GM19239 (cell line): ENCODE measurements around the gene SERPING1.

Experiments used
- DNase-seq: peaks from one replicate; pipeline ENCODE4 v3.0.0; 2011; ENCODE audit warnings: low spot score; ENCODE audit not compliant: insufficient read length
- FAIRE-seq: peaks from 2 replicates; lab custom pipeline; 2011; peaks lifted over from hg19 to GRCh38; lab: Jason Lieb, UNC

The SERPING1 gene

GRCh38 chr11:57596266-57596885, 1.1 kb upstream of the SERPING1 start:
- DNase-seq (no peak), FAIRE-seq (no peak)

- DNase-seq (no peak), FAIRE-seq (no peak)
These were observed 688 bp downstream of the SERPING1 start for GRCh38 chr11:57597916-57598830.

GRCh38 chr11:57598831-57599155, 1.3 kb downstream of the SERPING1 start:
- DNase-seq (no peak), FAIRE-seq (no peak)

- FAIRE-seq (no peak), DNase-seq (no peak)
These were observed 1.9 kb downstream of the SERPING1 start for GRCh38 chr11:57599381-57599780.

GRCh38 chr11:57601297-57601696, 3.8 kb downstream of the SERPING1 start:
- FAIRE-seq = no peak
- no peak for DNase-seq

GRCh38 chr11:57604296-57605027, 7.0 kb downstream of the SERPING1 start:
- FAIRE-seq = no peak
- no peak for DNase-seq

GRCh38 chr11:57605028-57605420, 7.5 kb downstream of the SERPING1 start:
- DNase-seq (no peak), FAIRE-seq (no peak)

GRCh38 chr11:57610170-57610569, 12.7 kb downstream of the SERPING1 start:
- FAIRE-seq (no peak), DNase-seq (no peak)

- DNase-seq = no peak
- FAIRE-seq = no peak
These were observed 16.8 kb downstream of the SERPING1 start for GRCh38 chr11:57614234-57614772.

- no peak for FAIRE-seq
- DNase-seq = no peak
These were observed 17.8 kb downstream of the SERPING1 start for GRCh38 chr11:57615308-57615707.

GRCh38 chr11:57616595-57616994, 19.1 kb downstream of the SERPING1 start:
- DNase-seq (no peak), FAIRE-seq (no peak)

- no peak for DNase-seq
These were observed 21.0 kb downstream of the SERPING1 start for GRCh38 chr11:57618438-57618837.

GRCh38 chr11:57619331-57619730, 21.8 kb downstream of the SERPING1 start:
- FAIRE-seq (no peak), DNase-seq (no peak)

More at GRCh38 chr11:57618438-57618837, 21.0 kb downstream of the SERPING1 start:
- no peak for FAIRE-seq

GRCh38 chr11:57620467-57620866, 23.0 kb downstream of the SERPING1 start:
- no peak for DNase-seq
- no peak for FAIRE-seq

- no peak for FAIRE-seq
- DNase-seq = no peak
These were observed 24.8 kb downstream of the SERPING1 start for GRCh38 chr11:57622263-57622662.

GRCh38 chr11:57624864-57625263, 27.4 kb downstream of the SERPING1 start:
- FAIRE-seq (no peak), DNase-seq (no peak)

- DNase-seq = no peak
- FAIRE-seq = no peak
These were observed 29.4 kb downstream of the SERPING1 start for GRCh38 chr11:57626895-57627294.

GRCh38 chr11:57630171-57630570, 32.7 kb downstream of the SERPING1 start:
- FAIRE-seq (no peak), DNase-seq (no peak)

GRCh38 chr11:57632116-57632515, 34.6 kb downstream of the SERPING1 start:
- no peak for FAIRE-seq

GRCh38 chr11:57633394-57634070, 36.0 kb downstream of the SERPING1 start:
- FAIRE-seq = no peak
- DNase-seq = no peak

More at GRCh38 chr11:57632116-57632515, 34.6 kb downstream of the SERPING1 start:
- no peak for DNase-seq
